Gastrocnemius medialis (tissue), 4 donors: ENCODE results near the gene C1orf174.

Experiments used
- POLR2A ChIP-seq, 2 donors: fragments of 450-650 bp; IDR thresholded peaks; one replicate each; pipeline ENCODE4 v1.6.1; 2017; ENCODE audit warnings: antibody characterized with exemption in 2 of 2, mild to moderate bottlenecking in 2 of 2, moderate library complexity in 2 of 2
- TF ChIP-seq, protein P1 (sequence below), 5 experiments: fragments of 450-650 bp in 3 of 5; fragments of 200-600 bp in 2 of 5; sonication (generic) in 2 of 5; IDR thresholded peaks in 4 of 5; conservative IDR thresholded peaks in 1 of 5; 1 replicate in 4 of 5; 2 replicates in 1 of 5; pipeline ENCODE4 v1.5.1; 2016 to 2019; ENCODE audit warnings: antibody characterized with exemption in 5 of 5, mild to moderate bottlenecking in 3 of 5, moderate library complexity in 3 of 5

DNA sequence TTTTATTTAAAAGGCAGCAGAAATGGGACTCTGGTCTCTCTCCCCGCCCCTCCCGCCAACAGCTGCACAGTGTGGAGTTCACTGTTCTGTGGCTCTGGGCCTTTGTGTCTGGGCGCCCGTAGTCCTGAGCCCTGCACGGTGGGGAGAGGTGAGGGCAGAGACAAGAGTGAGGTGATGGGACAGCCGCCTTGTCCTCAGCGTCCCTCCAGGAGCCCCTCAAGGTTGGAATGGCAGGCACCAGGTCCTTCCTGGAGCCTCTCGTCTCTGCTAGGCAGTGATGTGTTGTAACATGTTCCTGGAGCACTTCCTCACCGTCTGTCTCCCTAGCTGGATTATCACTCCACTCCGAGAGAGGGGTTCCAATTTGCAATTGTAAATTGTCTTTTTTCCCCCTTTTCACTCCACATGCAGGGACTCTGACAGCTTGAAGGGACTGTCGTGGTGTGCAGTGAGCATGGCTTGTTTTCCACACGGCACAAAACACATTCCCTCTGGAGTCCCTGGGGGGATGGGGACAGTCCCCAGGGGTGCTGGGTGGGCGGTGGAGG, 44.6 kb upstream of the C1orf174 start:
- TF ChIP-seq, protein P1, sequence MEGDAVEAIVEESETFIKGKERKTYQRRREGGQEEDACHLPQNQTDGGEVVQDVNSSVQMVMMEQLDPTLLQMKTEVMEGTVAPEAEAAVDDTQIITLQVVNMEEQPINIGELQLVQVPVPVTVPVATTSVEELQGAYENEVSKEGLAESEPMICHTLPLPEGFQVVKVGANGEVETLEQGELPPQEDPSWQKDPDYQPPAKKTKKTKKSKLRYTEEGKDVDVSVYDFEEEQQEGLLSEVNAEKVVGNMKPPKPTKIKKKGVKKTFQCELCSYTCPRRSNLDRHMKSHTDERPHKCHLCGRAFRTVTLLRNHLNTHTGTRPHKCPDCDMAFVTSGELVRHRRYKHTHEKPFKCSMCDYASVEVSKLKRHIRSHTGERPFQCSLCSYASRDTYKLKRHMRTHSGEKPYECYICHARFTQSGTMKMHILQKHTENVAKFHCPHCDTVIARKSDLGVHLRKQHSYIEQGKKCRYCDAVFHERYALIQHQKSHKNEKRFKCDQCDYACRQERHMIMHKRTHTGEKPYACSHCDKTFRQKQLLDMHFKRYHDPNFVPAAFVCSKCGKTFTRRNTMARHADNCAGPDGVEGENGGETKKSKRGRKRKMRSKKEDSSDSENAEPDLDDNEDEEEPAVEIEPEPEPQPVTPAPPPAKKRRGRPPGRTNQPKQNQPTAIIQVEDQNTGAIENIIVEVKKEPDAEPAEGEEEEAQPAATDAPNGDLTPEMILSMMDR (IDR thresholded peaks at IDR 0.05 in 4 of 5, conservative IDR thresholded peaks at IDR 0.05 in 1 of 5): no peak
- no peak for TF ChIP-seq POLR2A (IDR thresholded peaks at IDR 0.05)
